Measurements from ENCODE around the gene LRP8. TPM values are rescaled to one million over a fixed set of nuclear protein-coding genes. Genes with fewer than 3 reads are reported as not detected.

The LRP8 gene
- total and polyA plus RNA-seq, 2 experiments from 2014 or later: 2.4 to 2.7 TPM

GRCh38 chr1:53299233-53299632 lies 28.6 kb downstream of the LRP8 start:
- Histone ChIP-seq H3K27ac (no peak overlapping the region), H3K27me3 (no peaks in the 10 kb centered on the region), H3K9me3 (ENCODE audit: low read depth) (no peaks in the 10 kb centered on the region), H3K4me3 (no peak overlapping the region), H3K79me2 (no peaks in the 10 kb centered on the region), H2AFZ (no peak overlapping the region), H3K4me2 (no peak overlapping the region), H3K4me1 (ENCODE audit: insufficient read depth) (peaks cover 19% of the 10 kb centered on the region), H4K20me1 (ENCODE audit: insufficient read depth, poor library complexity, severe bottlenecking) (no peaks in the 10 kb centered on the region), H3K9me2 (replicated peaks; ENCODE audit: insufficient read depth) (no peaks in the 10 kb centered on the region), H3K36me3 (replicated peaks; ENCODE audit: insufficient read depth, low read depth) (no peaks in the 10 kb centered on the region)
- no peak for DNase-seq (ENCODE audit: low spot score)
- 86% methylated on average over 3 of the region's 3 CpGs for WGBS (ENCODE audit: low lambda C conversion rate, missing lambda C conversion rate)
- TF ChIP-seq EZH2 (IDR thresholded peaks at IDR 0.05; ENCODE audit: borderline replicate concordance) (no peak), CTCF (IDR thresholded peaks at IDR 0.05; ENCODE audit: poor library complexity) (no peak), EZH2phosphoT487 (IDR thresholded peaks at IDR 0.05; ENCODE audit: low read depth, severe bottlenecking, unreplicated experiment) (no peak)

- no peak overlapping the region for H3K27ac ChIP-seq
- no peak overlapping the region for H3K4me2 ChIP-seq
- no peaks in the 10 kb centered on the region for H3K79me2 ChIP-seq
- TF ChIP-seq EZH2 (IDR thresholded peaks at IDR 0.05; ENCODE audit: borderline replicate concordance) (no peak), CTCF (IDR thresholded peaks at IDR 0.05; ENCODE audit: poor library complexity) (no peak), EZH2phosphoT487 (IDR thresholded peaks at IDR 0.05; ENCODE audit: low read depth, severe bottlenecking, unreplicated experiment) (no peak)
- H3K36me3 ChIP-seq (replicated peaks; ENCODE audit: insufficient read depth, low read depth): no peaks in the 10 kb centered on the region
- no peak overlapping the region for H3K4me3 ChIP-seq
- H2AFZ ChIP-seq: no peak overlapping the region
- H3K27me3 ChIP-seq: no peaks in the 10 kb centered on the region
- H4K20me1 ChIP-seq (ENCODE audit: insufficient read depth, poor library complexity, severe bottlenecking): no peaks in the 10 kb centered on the region
- 87% methylated on average over 12 of the region's 12 CpGs for WGBS (ENCODE audit: low lambda C conversion rate, missing lambda C conversion rate)
- H3K9me2 ChIP-seq (replicated peaks; ENCODE audit: insufficient read depth): no peaks in the 10 kb centered on the region
- no peaks in the 10 kb centered on the region for H3K9me3 ChIP-seq (ENCODE audit: low read depth)
- DNase-seq (ENCODE audit: low spot score): no peak
- peaks cover 19% of the 10 kb centered on the region for H3K4me1 ChIP-seq (ENCODE audit: insufficient read depth)
Observed at GRCh38 chr1:53298045-53298637, 29.7 kb downstream of the LRP8 start.

- peaks cover 19% of the 10 kb centered on the region for H3K4me1 ChIP-seq (ENCODE audit: insufficient read depth)
- H3K27ac ChIP-seq: no peak overlapping the region
- H3K79me2 ChIP-seq: no peaks in the 10 kb centered on the region
- TF ChIP-seq EZH2 (IDR thresholded peaks at IDR 0.05; ENCODE audit: borderline replicate concordance) (no peak), EZH2phosphoT487 (IDR thresholded peaks at IDR 0.05; ENCODE audit: low read depth, severe bottlenecking, unreplicated experiment) (no peak), CTCF (IDR thresholded peaks at IDR 0.05; ENCODE audit: poor library complexity) (no peak)
- H2AFZ ChIP-seq: no peak overlapping the region
- H3K4me3 ChIP-seq: no peak overlapping the region
- 92% methylated on average over 12 of the region's 17 CpGs for WGBS (ENCODE audit: low lambda C conversion rate, missing lambda C conversion rate)
- no peak overlapping the region for H3K4me2 ChIP-seq
- H4K20me1 ChIP-seq (ENCODE audit: insufficient read depth, poor library complexity, severe bottlenecking): no peaks in the 10 kb centered on the region
- H3K27me3 ChIP-seq: no peaks in the 10 kb centered on the region
- H3K9me3 ChIP-seq (ENCODE audit: low read depth): no peaks in the 10 kb centered on the region
- no peaks in the 10 kb centered on the region for H3K36me3 ChIP-seq (replicated peaks; ENCODE audit: insufficient read depth, low read depth)
- no peaks in the 10 kb centered on the region for H3K9me2 ChIP-seq (replicated peaks; ENCODE audit: insufficient read depth)
- no peak for DNase-seq (ENCODE audit: low spot score)
Observed at GRCh38 chr1:53297195-53297594, 30.7 kb downstream of the LRP8 start.

All from hepatocyte (in vitro differentiated cells).